K562 (cell line): ENCODE measurements around the gene ACR. TPM values are rescaled to one million over a fixed set of nuclear protein-coding genes. Genes with fewer than 3 reads are reported as not detected.

Experiments used
- ATAC-seq: fragments of 200-7000 bp; cut with Tn5 transposase; 3 replicates; pipeline ENCODE4 v1.9.1; 2020; ENCODE audit warnings: moderate library complexity
- BruUV-seq: library from RNA; stranded (reverse); fragments of 400-500 nt; replicated peaks from 2 replicates; lab custom pipeline; 2021; lab: Mats Ljungman, UMichigan
- CTCF ChIA-PET: fragments of 300-600 bp; formaldehyde crosslinking; extraction: SDS; loops from one replicate; lab custom pipeline; 2021; ENCODE audit warnings: low intra/inter-chr PET ratio; lab: Yijun Ruan, JAX
- POLR2A ChIA-PET: fragments of 300-600, 350-650 bp; sonication (Branson Sonifier 250); formaldehyde crosslinking; extraction: SDS; loops from one replicate; lab custom pipeline; 2021; ENCODE audit warnings: antibody characterized with exemption, inconsistent platforms; lab: Yijun Ruan, JAX
- DNase-seq, 4 experiments: peaks; one replicate each; pipeline versions ENCODE4 v3.0.0 to v3.0.0-alpha.2; 2011 to 2018; ENCODE audit warnings: low spot score in 3 of 4, mixed read lengths in 3 of 4; ENCODE audit errors: extremely low read depth in 1 of 4
- FAIRE-seq: peaks from 2 replicates; lab custom pipeline; 2011; peaks lifted over from hg19 to GRCh38; lab: Jason Lieb, UNC
- H2AFZ ChIP-seq: 2 replicates; pipeline ENCODE4 v1.6.0; 2011; ENCODE audit warnings: low read depth, low read length, control low read depth, inconsistent platforms
- H3K27ac ChIP-seq: fragments of 200-600 bp; 3 replicates; pipeline ENCODE4 v1.8.0; 2011; ENCODE audit warnings: low read depth, mild to moderate bottlenecking, control low read depth, inconsistent platforms, low read length, moderate library complexity, mixed read lengths; ENCODE audit errors: extremely low read depth
- H3K27me3 ChIP-seq, 2 experiments: fragments of 300-600 bp in 1 of 2; 2 replicates in 1 of 2; 3 replicates in 1 of 2; pipeline versions ENCODE4 v1.6.0 to v1.8.0; 2011; ENCODE audit warnings: inconsistent platforms in 2 of 2, low read length in 2 of 2, mild to moderate bottlenecking in 1 of 2, mixed read lengths in 1 of 2, moderate library complexity in 1 of 2; ENCODE audit not compliant: control insufficient read depth in 2 of 2, insufficient read depth in 2 of 2
- H3K36me3 ChIP-seq: fragments of 300-600 bp; 3 replicates; pipeline ENCODE4 v1.8.0; 2011; ENCODE audit warnings: mild to moderate bottlenecking, low read length, inconsistent platforms; ENCODE audit not compliant: control insufficient read depth, insufficient read depth
- H3K4me1 ChIP-seq, 2 experiments: fragments of 200-600 bp in 1 of 2; replicated peaks in 1 of 2; 2 replicates in 1 of 2; 3 replicates in 1 of 2; pipeline versions ENCODE4 v1.5.1 to v1.8.0; 2011; ENCODE audit warnings: inconsistent platforms in 2 of 2, low read length in 2 of 2, mild to moderate bottlenecking in 1 of 2, mixed read lengths in 1 of 2, moderate library complexity in 1 of 2; ENCODE audit not compliant: control insufficient read depth in 2 of 2, insufficient read depth in 2 of 2
- H3K4me2 ChIP-seq: 2 replicates; pipeline ENCODE4 v1.6.1; 2011; ENCODE audit warnings: low read length, control low read depth, inconsistent platforms, mixed read lengths; ENCODE audit not compliant: insufficient read depth
- H3K4me3 ChIP-seq: fragments of 200-600 bp; sonication (generic), shearing (Covaris generic); 2 replicates; pipeline ENCODE4 v1.5.1; 2016; ENCODE audit warnings: control low read depth, inconsistent platforms
- H3K79me2 ChIP-seq: fragments of 200-600 bp; 3 replicates; pipeline ENCODE4 v1.8.0; 2011; ENCODE audit warnings: low read length, inconsistent platforms; ENCODE audit not compliant: control insufficient read depth, insufficient read depth
- H3K9ac ChIP-seq, 2 experiments: 2 replicates each; pipeline versions ENCODE4 v1.6.0 to v1.6.1; 2011; ENCODE audit warnings: low read depth in 2 of 2, low read length in 2 of 2, control low read depth in 1 of 2, inconsistent platforms in 1 of 2, mild to moderate bottlenecking in 1 of 2, mixed read lengths in 1 of 2; ENCODE audit not compliant: insufficient read depth in 1 of 2
- H3K9me1 ChIP-seq: one replicate; pipeline ENCODE4 v1.6.0; 2011; ENCODE audit warnings: inconsistent platforms, mild to moderate bottlenecking, low read length, moderate library complexity; ENCODE audit not compliant: control insufficient read depth, insufficient read depth
- H3K9me3 ChIP-seq: replicated peaks from 2 replicates; pipeline ENCODE4 v1.5.1; 2011; ENCODE audit warnings: low read depth, low read length, inconsistent platforms; ENCODE audit not compliant: control insufficient read depth, insufficient read depth
- H4K20me1 ChIP-seq: replicated peaks from 2 replicates; pipeline ENCODE4 v1.6.1; 2011; ENCODE audit warnings: low read length, inconsistent platforms, mixed read lengths; ENCODE audit not compliant: control insufficient read depth, insufficient read depth
- BRCA1 ChIP-seq, 2 experiments: fragments of 450-650 bp in 1 of 2; sonication (generic) in 1 of 2; formaldehyde crosslinking in 1 of 2; IDR thresholded peaks; 2 replicates each; pipeline versions ENCODE4 v1.5.0 to v1.6.1; 2017 to 2020; ENCODE audit warnings: mild to moderate bottlenecking in 1 of 2, missing genetic modification reagents in 1 of 2
- FOS ChIP-seq: IDR thresholded peaks from 3 replicates; pipeline ENCODE4 v1.6.1; 2011; ENCODE audit not compliant: insufficient read length; ENCODE audit errors: extremely low read depth
- GABPB1 ChIP-seq: sonication (generic); formaldehyde crosslinking; IDR thresholded peaks from 2 replicates; pipeline ENCODE4 v1.8.0; 2022; ENCODE audit warnings: mild to moderate bottlenecking, missing genetic modification reagents
- KDM2B ChIP-seq: fragments of 250-450 bp; sonication (Bioruptor Pico); IDR thresholded peaks from 2 replicates; pipeline ENCODE4 v1.8.0; 2021; ENCODE audit warnings: mild to moderate bottlenecking, moderate library complexity
- MEF2A ChIP-seq: IDR thresholded peaks from 2 replicates; pipeline ENCODE4 v1.6.1; 2011; ENCODE audit warnings: low read depth, mild to moderate bottlenecking, low read length, moderate library complexity; ENCODE audit not compliant: control insufficient read depth
- RB1 ChIP-seq: fragments of 450-650 bp; IDR thresholded peaks from 2 replicates; pipeline ENCODE4 v1.6.1; 2017; ENCODE audit warnings: low read depth, mild to moderate bottlenecking
- SMAD1 ChIP-seq: fragments of 150-350 bp; IDR thresholded peaks from 2 replicates; pipeline ENCODE4 v1.6.1; 2014; ENCODE audit warnings: low read length, low read depth; ENCODE audit not compliant: partially characterized antibody
- SRSF3 ChIP-seq: fragments of 200-400 bp; formaldehyde crosslinking; IDR thresholded peaks from 2 replicates; pipeline ENCODE4 v1.6.1; 2016; ENCODE audit warnings: mild to moderate bottlenecking, low read length, moderate library complexity; ENCODE audit not compliant: insufficient read depth
- TAF9B ChIP-seq: fragments of 450-650 bp; IDR thresholded peaks from 2 replicates; pipeline ENCODE4 v1.6.1; 2018; ENCODE audit warnings: mild to moderate bottlenecking; ENCODE audit not compliant: partially characterized antibody
- TCF7L2 ChIP-seq: fragments of 150-350 bp; IDR thresholded peaks from 2 replicates; pipeline ENCODE4 v1.6.1; 2016; ENCODE audit warnings: low read depth, mild to moderate bottlenecking, low read length, moderate library complexity
- ZNF121 ChIP-seq: sonication (generic); formaldehyde crosslinking; conservative IDR thresholded peaks from 2 replicates; pipeline ENCODE4 v1.8.0; 2022; ENCODE audit warnings: missing genetic modification reagents
- ZNF436 ChIP-seq: fragments of 250-450, 450-650 bp; sonication (Bioruptor Pico); formaldehyde crosslinking; IDR thresholded peaks from 2 replicates; pipeline ENCODE4 v1.7.0; 2020; ENCODE audit warnings: mild to moderate bottlenecking
- ZNF75A ChIP-seq: fragments of 450-650 bp; formaldehyde crosslinking; IDR thresholded peaks from 2 replicates; pipeline ENCODE4 v1.4.0; 2020; ENCODE audit warnings: mild to moderate bottlenecking
- WGBS: fragments of 100-300 bp; shearing (Covaris generic); methylation state at CpG from one replicate; pipeline ENCODE4 v1.1.6; 2016; ENCODE audit warnings: low coverage, mixed read lengths; ENCODE audit not compliant: insufficient coverage; ENCODE audit errors: missing lambda C conversion rate; 5-methylcytosine and 5-hydroxymethylcytosine counted together
- in situ Hi-C: fragments of 300-500 bp; cut with MboI; formaldehyde crosslinking; loops from 4 replicates; pipeline ENCODE4 v1.15.0; 2018; ENCODE audit warnings: inconsistent platforms, mixed read lengths
- intact Hi-C: fragments of 100-400 bp; cut with micrococcal nuclease; formaldehyde crosslinking; loops from 2 replicates; pipeline ENCODE4 v1.14.2; 2022
- polyA plus RNA-seq, 8 experiments: library from polyadenylated mRNA; depleted of rRNA in 4 of 8; stranded (reverse) in 5 of 8; unstranded in 3 of 8; fragments of >200 nt; fragmentation: Nextera tagmentation in 2 of 8; fragmentation: Illumina TruSeq in 1 of 8; extraction: Ambion mirVana in 2 of 8; extraction: Trizol in 1 of 8; gene quantifications; 2 replicates each; pipeline versions ENCODE4 v1.2.1 to v1.2.3, GENCODE V29; 2011 to 2014; ENCODE audit warnings: inconsistent platforms in 1 of 8, missing spikeins in 1 of 8
- total RNA-seq, 7 experiments: library from RNA; depleted of rRNA in 6 of 7; stranded (reverse); fragments of >200 nt in 6 of 7; fragmentation: Illumina TruSeq in 2 of 7; extraction: Trizol in 2 of 7; gene quantifications; 2 replicates each; pipeline versions ENCODE4 v1.2.1 to v1.2.3, GENCODE V29; 2011 to 2021; ENCODE audit warnings: low replicate concordance in 1 of 7
- TF ChIP-seq, protein P1 (sequence below): fragments of 450-650 bp; conservative IDR thresholded peaks from 2 replicates; pipeline ENCODE4 v1.6.1; 2016; ENCODE audit warnings: missing genetic modification characterization, low read depth, mild to moderate bottlenecking, control low read depth, missing compliant biosample characterization
- TF ChIP-seq, protein P2 (sequence below), 2 experiments: fragments of 200-800 bp in 1 of 2; sonication (Bioruptor generic) in 1 of 2; sonication (generic) in 1 of 2; formaldehyde crosslinking in 1 of 2; IDR thresholded peaks in 1 of 2; conservative IDR thresholded peaks in 1 of 2; 2 replicates each; pipeline versions ENCODE4 v1.5.0 to v1.6.1; 2016 to 2020; ENCODE audit warnings: missing compliant biosample characterization in 1 of 2, missing genetic modification characterization in 1 of 2, missing genetic modification reagents in 1 of 2

The ACR gene
- total and polyA plus RNA-seq, 9 of the 15 experiments (the other 6 are each of a cell fraction or from before 2014, with no cell fraction given) = not detected

DNA sequence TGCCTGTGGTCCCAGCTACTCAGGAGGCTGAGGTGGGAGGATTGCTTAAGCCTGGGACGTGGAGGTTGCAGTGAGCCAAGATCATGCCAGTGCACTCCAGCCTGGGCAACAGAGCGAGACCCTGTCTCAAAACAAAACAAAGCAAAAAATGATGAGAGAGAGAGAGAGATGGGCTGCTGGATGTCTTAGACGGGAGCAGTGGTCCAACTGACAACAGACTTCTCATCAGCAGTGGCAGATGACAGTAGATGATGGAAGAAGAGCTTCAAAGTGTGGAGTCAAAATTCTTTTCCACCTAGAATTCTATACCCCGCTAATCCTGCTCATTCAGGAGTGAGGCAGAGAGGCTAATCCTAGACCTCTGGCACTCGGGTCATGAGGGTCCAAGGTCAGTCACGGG lies 29.0 kb upstream of the ACR start (continued):
- no peak for TF ChIP-seq TAF9B

DNA sequence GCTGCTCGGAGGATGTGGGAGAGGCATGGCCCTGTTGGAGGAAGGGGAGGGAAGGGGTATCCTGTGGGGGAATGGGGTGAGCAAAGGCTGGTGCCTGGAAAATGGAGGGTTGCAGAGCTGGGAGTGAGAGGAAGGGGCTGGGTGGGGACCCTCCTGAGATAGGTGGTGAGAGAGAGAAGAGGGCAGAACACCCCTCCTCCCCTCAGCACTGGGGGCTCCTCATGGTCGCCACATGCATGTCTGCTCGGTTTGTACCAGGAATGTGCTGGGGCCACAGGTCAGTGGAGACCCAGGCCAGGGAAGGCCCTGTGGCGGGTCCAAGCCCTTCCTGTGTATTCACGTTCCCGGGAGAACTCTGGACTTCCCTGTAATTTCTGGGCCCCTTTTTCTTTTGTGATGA lies 27.8 kb upstream of the ACR start:
- in situ Hi-C loops = no loop called here
- Histone ChIP-seq H3K27me3 (peaks cover 3 to 26% of the 10 kb centered on the region in 2 experiments; a peak in 3 of 5 replicates), H3K9me1 (no peaks in the 10 kb centered on the region)
- TF ChIP-seq ZNF121 (no peak), FOS (no peak), BRCA1 (IDR thresholded peaks at IDR 0.05) (no peak), BRCA1 (CRISPR knock-in tag; IDR thresholded peaks at IDR 0.05) (no peak), SRSF3 (no peak), RB1 (no peak), KDM2B (CRISPR knock-in tag) (no peak), ZNF436 (CRISPR knock-in tag) (no peak), SMAD1 (no peak), TCF7L2 (no peak), ZNF75A (CRISPR knock-in tag) (no peak), MEF2A (no peak), GABPB1 (CRISPR knock-in tag) (no peak)
- TF ChIP-seq, protein P1, sequence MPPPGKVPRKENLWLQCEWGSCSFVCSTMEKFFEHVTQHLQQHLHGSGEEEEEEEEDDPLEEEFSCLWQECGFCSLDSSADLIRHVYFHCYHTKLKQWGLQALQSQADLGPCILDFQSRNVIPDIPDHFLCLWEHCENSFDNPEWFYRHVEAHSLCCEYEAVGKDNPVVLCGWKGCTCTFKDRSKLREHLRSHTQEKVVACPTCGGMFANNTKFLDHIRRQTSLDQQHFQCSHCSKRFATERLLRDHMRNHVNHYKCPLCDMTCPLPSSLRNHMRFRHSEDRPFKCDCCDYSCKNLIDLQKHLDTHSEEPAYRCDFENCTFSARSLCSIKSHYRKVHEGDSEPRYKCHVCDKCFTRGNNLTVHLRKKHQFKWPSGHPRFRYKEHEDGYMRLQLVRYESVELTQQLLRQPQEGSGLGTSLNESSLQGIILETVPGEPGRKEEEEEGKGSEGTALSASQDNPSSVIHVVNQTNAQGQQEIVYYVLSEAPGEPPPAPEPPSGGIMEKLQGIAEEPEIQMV (tag) = no peak
- TF ChIP-seq, protein P2, sequence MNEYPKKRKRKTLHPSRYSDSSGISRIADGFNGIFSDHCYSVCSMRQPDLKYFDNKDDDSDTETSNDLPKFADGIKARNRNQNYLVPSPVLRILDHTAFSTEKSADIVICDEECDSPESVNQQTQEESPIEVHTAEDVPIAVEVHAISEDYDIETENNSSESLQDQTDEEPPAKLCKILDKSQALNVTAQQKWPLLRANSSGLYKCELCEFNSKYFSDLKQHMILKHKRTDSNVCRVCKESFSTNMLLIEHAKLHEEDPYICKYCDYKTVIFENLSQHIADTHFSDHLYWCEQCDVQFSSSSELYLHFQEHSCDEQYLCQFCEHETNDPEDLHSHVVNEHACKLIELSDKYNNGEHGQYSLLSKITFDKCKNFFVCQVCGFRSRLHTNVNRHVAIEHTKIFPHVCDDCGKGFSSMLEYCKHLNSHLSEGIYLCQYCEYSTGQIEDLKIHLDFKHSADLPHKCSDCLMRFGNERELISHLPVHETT (CRISPR knock-in tag; conservative IDR thresholded peaks at IDR 0.05 in 1 of 2, IDR thresholded peaks at IDR 0.05 in 1 of 2) = no peak
- TF ChIP-seq, all 486 proteins: peak for 0
- peaks cover 2% of the 10 kb centered on the region; the same call in 1 of the 2 replicates for H4K20me1 ChIP-seq
- no peaks in the 10 kb centered on the region for H3K9me3 ChIP-seq
- no peak overlapping the region for H3K27ac ChIP-seq
- no peaks in the 10 kb centered on the region for H3K36me3 ChIP-seq
- FAIRE-seq (no peak), DNase-seq (no peak), ATAC-seq (no peak)
- WGBS = 4% methylated on average over 3 of the region's 6 CpGs
- H2AFZ ChIP-seq = no peak overlapping the region
- H3K4me2 ChIP-seq = no peak overlapping the region
- no peak overlapping the region for H3K9ac ChIP-seq
- H3K79me2 ChIP-seq = no peaks in the 10 kb centered on the region
- ChIA-PET POLR2A (no interaction called here), CTCF (no interaction called here)
- H3K4me3 ChIP-seq = no peak overlapping the region
- no TSS peak for BruUV-seq
- intact Hi-C loops = no loop called here
- peaks cover 0 to 4% of the 10 kb centered on the region in 2 experiments; a peak in 2 of 5 replicates for H3K4me1 ChIP-seq
